GM21360 (cell line): ENCODE data around the gene PITX2.
A peak's percentile ranks its signal among the peaks of the same experiment; 100 is the strongest.

Experiments used
- ATAC-seq: cut with Tn5 transposase; IDR thresholded peaks from one replicate; pipeline ENCODE4 v1.9.1; 2021; ENCODE audit warnings: mild to moderate bottlenecking, moderate library complexity; ENCODE audit not compliant: unreplicated experiment

The PITX2 gene

GRCh38 chr4:110622841-110623717 is at the start of gene PITX2:
PITX2 (minus strand) TSS chr4:110623077; CDS start chr4:110622460, 617 bp downstream.
- ATAC-seq = peak; percentile 96

GRCh38 chr4:110671679-110672078 is 48.8 kb upstream of the PITX2 start:
- ATAC-seq = no peak

- no peak for ATAC-seq
Measured at GRCh38 chr4:110669663-110670062, 46.8 kb upstream of the PITX2 start.

GRCh38 chr4:110668463-110669235 is 45.8 kb upstream of the PITX2 start:
- ATAC-seq = no peak

GRCh38 chr4:110667670-110668069 is 44.8 kb upstream of the PITX2 start:
- ATAC-seq = no peak

GRCh38 chr4:110666030-110666429 is 43.2 kb upstream of the PITX2 start:
- no peak for ATAC-seq

- ATAC-seq = no peak
Measured at GRCh38 chr4:110663738-110664444, 41.0 kb upstream of the PITX2 start.

- no peak for ATAC-seq
Measured at GRCh38 chr4:110663206-110663605, 40.3 kb upstream of the PITX2 start.

GRCh38 chr4:110660755-110661154 is 37.9 kb upstream of the PITX2 start:
- ATAC-seq = no peak

- ATAC-seq = no peak
Measured at GRCh38 chr4:110654254-110654635, 31.4 kb upstream of the PITX2 start.

- no peak for ATAC-seq
Measured at GRCh38 chr4:110653321-110654253, 30.7 kb upstream of the PITX2 start.

- ATAC-seq = no peak
Measured at GRCh38 chr4:110644008-110644407, 21.1 kb upstream of the PITX2 start.

GRCh38 chr4:110643096-110643495 is 20.2 kb upstream of the PITX2 start:
- no peak for ATAC-seq

- ATAC-seq = no peak
Measured at GRCh38 chr4:110641218-110641617, 18.3 kb upstream of the PITX2 start.

GRCh38 chr4:110640576-110640975 is 17.7 kb upstream of the PITX2 start:
- ATAC-seq = no peak

GRCh38 chr4:110639207-110640090 is 16.6 kb upstream of the PITX2 start:
- no peak for ATAC-seq

- no peak for ATAC-seq
Measured at GRCh38 chr4:110638089-110638746, 15.3 kb upstream of the PITX2 start.

GRCh38 chr4:110637408-110638088 is 14.7 kb upstream of the PITX2 start:
- no peak for ATAC-seq
